ENCODE data around the gene PAK1.

PAK1 gene

GRCh38 chr11:77347948-77348347 lies 125.9 kb downstream of the PAK1 start:
- TF ChIP-seq, protein P1, sequence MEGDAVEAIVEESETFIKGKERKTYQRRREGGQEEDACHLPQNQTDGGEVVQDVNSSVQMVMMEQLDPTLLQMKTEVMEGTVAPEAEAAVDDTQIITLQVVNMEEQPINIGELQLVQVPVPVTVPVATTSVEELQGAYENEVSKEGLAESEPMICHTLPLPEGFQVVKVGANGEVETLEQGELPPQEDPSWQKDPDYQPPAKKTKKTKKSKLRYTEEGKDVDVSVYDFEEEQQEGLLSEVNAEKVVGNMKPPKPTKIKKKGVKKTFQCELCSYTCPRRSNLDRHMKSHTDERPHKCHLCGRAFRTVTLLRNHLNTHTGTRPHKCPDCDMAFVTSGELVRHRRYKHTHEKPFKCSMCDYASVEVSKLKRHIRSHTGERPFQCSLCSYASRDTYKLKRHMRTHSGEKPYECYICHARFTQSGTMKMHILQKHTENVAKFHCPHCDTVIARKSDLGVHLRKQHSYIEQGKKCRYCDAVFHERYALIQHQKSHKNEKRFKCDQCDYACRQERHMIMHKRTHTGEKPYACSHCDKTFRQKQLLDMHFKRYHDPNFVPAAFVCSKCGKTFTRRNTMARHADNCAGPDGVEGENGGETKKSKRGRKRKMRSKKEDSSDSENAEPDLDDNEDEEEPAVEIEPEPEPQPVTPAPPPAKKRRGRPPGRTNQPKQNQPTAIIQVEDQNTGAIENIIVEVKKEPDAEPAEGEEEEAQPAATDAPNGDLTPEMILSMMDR (IDR thresholded peaks at IDR 0.05; ENCODE audit: extremely low read depth, insufficient read depth, missing control alignments) = no peak
- in situ Hi-C loops (cut with MboI; ENCODE audit: low pct_unique_long_range_greater_than_20kb, low sequenced_read_pairs, unreplicated experiment) = no loop called here
- DNase-seq (ENCODE audit: low spot score) = no peak

DNA sequence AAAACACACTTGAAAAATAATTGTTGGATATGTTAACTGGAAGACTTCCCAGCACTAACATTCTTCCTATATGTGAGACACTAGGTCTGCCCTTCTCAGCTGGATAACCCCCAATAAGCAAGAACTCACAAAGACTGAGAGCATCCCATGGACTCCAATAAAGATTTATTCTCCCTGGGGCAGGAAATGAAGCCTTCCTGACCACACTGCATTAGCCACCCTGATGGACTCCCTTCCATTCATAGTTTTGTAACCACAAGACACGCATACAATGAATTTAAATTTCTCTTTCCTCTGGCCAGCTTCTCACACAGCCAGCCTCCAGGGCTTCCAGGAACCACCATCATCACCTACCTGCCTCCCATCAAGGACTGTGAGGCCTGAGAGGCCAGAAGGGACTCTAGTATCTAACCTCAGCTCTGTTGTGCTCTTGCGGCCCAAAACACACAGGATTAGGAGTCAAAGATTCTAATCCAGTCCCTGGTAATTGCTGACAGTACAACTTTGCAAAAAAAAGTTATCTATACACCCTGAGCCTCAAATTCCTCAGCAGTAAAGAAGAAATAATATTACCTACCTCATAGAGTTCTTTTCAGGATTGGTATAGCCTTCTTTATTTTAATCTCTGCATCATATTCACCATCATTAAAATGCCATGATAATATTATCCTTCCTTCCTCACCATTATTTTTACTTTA lies 126.8 kb downstream of the PAK1 start:
- TF ChIP-seq, protein P1 (IDR thresholded peaks at IDR 0.05; ENCODE audit: extremely low read depth, insufficient read depth, missing control alignments) = no peak
- in situ Hi-C loops (cut with MboI; ENCODE audit: low pct_unique_long_range_greater_than_20kb, low sequenced_read_pairs, unreplicated experiment) = no loop called here
- no peak for DNase-seq (ENCODE audit: low spot score)

- no peak for DNase-seq (ENCODE audit: low spot score)
- TF ChIP-seq, protein P1 (IDR thresholded peaks at IDR 0.05; ENCODE audit: extremely low read depth, insufficient read depth, missing control alignments) = no peak
- in situ Hi-C loops (cut with MboI; ENCODE audit: low pct_unique_long_range_greater_than_20kb, low sequenced_read_pairs, unreplicated experiment) = no loop called here
These were observed 128.3 kb downstream of the PAK1 start for GRCh38 chr11:77345621-77346020.

- no peak for DNase-seq (ENCODE audit: low spot score)
- in situ Hi-C loops (cut with MboI; ENCODE audit: low pct_unique_long_range_greater_than_20kb, low sequenced_read_pairs, unreplicated experiment) = no loop called here
- TF ChIP-seq, protein P1 (IDR thresholded peaks at IDR 0.05; ENCODE audit: extremely low read depth, insufficient read depth, missing control alignments) = no peak
These were observed 133.4 kb downstream of the PAK1 start for GRCh38 chr11:77340501-77340900.

DNA sequence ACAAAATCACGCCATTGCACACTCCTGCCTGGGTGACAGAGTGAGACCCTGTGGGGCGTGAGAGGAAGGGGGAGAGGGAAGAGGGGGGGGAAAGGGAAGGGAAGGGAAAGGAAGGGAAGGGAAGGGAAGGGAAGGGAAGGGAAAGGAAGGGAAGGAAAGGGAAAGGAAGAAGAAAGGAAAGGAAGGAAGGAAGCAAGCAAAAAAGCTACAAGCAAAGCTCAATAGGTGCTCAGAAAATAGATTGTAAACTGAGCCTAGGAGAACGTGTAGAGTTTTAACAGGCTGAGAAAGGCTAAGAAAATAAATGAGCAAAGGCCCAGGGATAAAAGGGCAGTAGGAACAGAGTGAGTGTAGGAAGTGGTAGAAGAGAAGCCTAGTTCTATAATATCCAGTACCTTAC lies 141.6 kb downstream of the PAK1 start:
- DNase-seq (ENCODE audit: low spot score) = no peak
- TF ChIP-seq, protein P1 (IDR thresholded peaks at IDR 0.05; ENCODE audit: extremely low read depth, insufficient read depth, missing control alignments) = no peak
- in situ Hi-C loops (cut with MboI; ENCODE audit: low pct_unique_long_range_greater_than_20kb, low sequenced_read_pairs, unreplicated experiment) = no loop called here

DNA sequence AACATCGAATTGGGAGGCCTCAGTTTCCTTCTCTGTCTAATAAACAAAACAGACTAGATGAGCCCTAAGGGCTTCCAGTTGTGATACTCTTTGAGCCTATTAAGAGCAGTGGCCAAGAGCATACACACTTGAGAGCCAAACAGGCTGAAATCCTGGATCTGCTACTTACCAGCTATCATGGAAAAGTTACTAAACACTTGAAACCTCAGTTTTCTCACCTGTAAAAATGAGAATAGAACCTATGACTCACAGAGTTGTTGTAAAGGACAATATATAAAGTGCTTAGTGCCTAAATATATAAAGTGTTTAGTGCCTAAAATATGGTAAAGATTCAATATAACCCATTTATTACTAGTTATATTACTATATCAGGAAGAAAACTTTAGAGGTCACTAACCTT lies 148.7 kb downstream of the PAK1 start:
- DNase-seq (ENCODE audit: low spot score) = no peak
- TF ChIP-seq, protein P1 (IDR thresholded peaks at IDR 0.05; ENCODE audit: extremely low read depth, insufficient read depth, missing control alignments) = no peak
- in situ Hi-C loops (cut with MboI; ENCODE audit: low pct_unique_long_range_greater_than_20kb, low sequenced_read_pairs, unreplicated experiment) = no loop called here
